Stimulated activated CD8-positive, alpha-beta memory T cell treated with anti-CD3 and anti-CD28 coated beads, Interleukin-4, amount 100 ng/mL, for 24 hours (primary cell): ENCODE data around the gene LCNL1.
A peak's percentile ranks its signal among the peaks of the same experiment; 100 is the strongest.
"Not testable (repeated sequence)": the region's sequence is repeated elsewhere in the genome, so short reads cannot be mapped to it uniquely, and the experiment has no call there.

Source experiments
- DNase-seq: peaks from one replicate; pipeline ENCODE4 v3.0.0-alpha.2; 2020; ENCODE audit warnings: low read depth

The LCNL1 gene

GRCh38 chr9:136994180-136994887, 11.5 kb downstream of the LCNL1 start:
- DNase-seq: no peak

- no peak for DNase-seq
Observed at GRCh38 chr9:136994888-136995230, 12.1 kb downstream of the LCNL1 start.

GRCh38 chr9:136995362-136995761, 12.6 kb downstream of the LCNL1 start:
- no peak for DNase-seq

- no peak for DNase-seq
Observed at GRCh38 chr9:136995772-136996311, 13.0 kb downstream of the LCNL1 start.

GRCh38 chr9:136996361-136997292, 13.8 kb downstream of the LCNL1 start, which contains the start of gene CLIC3:
TSS of gene CLIC3 (minus strand) at chr9:136996568. CDS start at chr9:136996543, 25 bp downstream.
- peak; percentile 49 for DNase-seq

- DNase-seq: no peak
Observed at GRCh38 chr9:136997371-136997770, 14.6 kb downstream of the LCNL1 start.

- DNase-seq: no peak
Observed at GRCh38 chr9:136997830-136998234, 15.0 kb downstream of the LCNL1 start.

GRCh38 chr9:137000177-137000930, 17.6 kb downstream of the LCNL1 start:
- no peak for DNase-seq

- DNase-seq: no peak
Observed at GRCh38 chr9:137001857-137002645, 19.3 kb downstream of the LCNL1 start.

GRCh38 chr9:137002646-137003041, 19.9 kb downstream of the LCNL1 start:
- no peak for DNase-seq

GRCh38 chr9:137004285-137004684, 21.5 kb downstream of the LCNL1 start:
- not testable (repeated sequence) for DNase-seq

- DNase-seq: no peak
Observed at GRCh38 chr9:137006116-137007003, 23.6 kb downstream of the LCNL1 start.

- no peak for DNase-seq
Observed at GRCh38 chr9:137007108-137007815, 24.5 kb downstream of the LCNL1 start.

GRCh38 chr9:137007816-137008270, 25.1 kb downstream of the LCNL1 start:
- no peak for DNase-seq

- DNase-seq: no peak
Observed at GRCh38 chr9:137008312-137008711, 25.5 kb downstream of the LCNL1 start.

- DNase-seq: no peak
Observed at GRCh38 chr9:137009217-137009616, 26.4 kb downstream of the LCNL1 start.

- no peak for DNase-seq
Observed at GRCh38 chr9:137009938-137010732, 27.3 kb downstream of the LCNL1 start.

GRCh38 chr9:137011156-137011555, 28.4 kb downstream of the LCNL1 start:
- DNase-seq: no peak
